CD4-positive, alpha-beta T cell treated with Interleukin-12 subunit alpha and Interleukin-12 subunit beta, for 1 hour (primary cell): ENCODE data around the gene RSPH6A.
"Not testable (repeated sequence)": the region's sequence is repeated elsewhere in the genome, so short reads cannot be mapped to it uniquely, and the experiment has no call there.

Experiments
- DNase-seq: peaks from one replicate; pipeline ENCODE4 v3.0.0-alpha.2; 2020

Gene RSPH6A

DNA sequence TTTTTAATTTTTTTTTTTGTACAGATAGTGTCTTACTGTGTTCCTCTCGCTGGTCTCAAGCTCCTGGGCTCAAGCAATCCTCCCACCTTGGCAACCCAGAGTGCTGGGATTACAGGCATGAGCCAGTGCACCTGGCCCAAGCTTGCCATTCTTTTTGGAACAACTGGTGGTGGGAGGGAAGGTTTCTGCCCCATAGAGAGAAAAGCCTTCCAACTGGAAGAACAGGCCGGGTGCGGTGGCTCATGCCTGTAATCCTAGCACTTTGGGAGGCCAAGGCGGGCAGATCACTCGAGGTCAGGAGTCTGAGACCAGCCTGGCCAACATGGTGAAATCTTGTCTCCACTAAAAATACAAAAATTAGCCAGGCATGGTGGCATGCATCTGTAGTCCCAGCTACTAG lies 15.6 kb downstream of the RSPH6A start:
- DNase-seq, result not testable (repeated sequence)

DNA sequence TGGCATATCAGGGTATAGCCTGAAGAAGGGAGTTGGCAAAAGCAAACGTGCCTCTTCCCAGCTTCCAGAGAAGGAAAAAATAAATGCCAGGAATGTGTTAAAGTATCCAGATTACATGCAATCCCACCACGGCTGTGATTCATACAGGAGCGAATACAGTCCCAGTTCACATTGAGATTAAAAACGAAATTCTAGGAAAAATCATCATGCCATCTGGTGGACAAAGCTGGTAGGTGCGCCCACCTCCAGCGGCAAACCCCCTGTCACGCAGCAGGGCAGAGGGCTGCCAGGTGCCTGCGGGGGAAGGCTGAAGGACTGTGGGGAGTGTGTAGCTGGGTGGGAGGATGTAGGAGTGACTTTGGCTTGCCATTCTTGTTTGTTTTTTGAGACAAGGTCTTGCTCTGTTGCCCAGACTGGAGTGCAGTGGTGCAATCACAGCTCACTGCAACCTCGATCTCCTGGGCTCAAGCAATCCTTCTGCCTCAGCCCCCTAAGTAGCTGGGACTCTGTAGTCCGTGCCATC lies 16.1 kb downstream of the RSPH6A start:
- peak; percentile 73 for DNase-seq

DNA sequence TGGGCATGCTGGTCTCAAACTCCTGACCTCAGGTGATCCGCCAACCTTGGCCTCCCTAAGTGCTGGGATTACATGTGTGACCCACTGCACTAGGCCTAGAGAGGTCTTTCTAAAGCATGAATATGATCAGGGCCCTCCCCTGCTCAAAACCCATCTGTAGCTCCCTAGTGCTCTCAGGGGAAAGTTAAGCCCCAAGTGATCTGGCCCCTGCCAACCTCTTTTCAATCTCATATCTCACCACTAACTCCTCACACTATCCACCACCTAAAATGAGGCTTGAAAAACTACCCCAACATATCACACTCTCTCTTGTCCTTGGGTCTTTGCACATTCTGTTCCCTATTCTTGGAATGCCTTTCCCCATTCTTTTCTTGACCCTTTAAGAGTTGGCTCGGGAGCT lies 20.5 kb downstream of the RSPH6A start:
- no peak for DNase-seq

DNA sequence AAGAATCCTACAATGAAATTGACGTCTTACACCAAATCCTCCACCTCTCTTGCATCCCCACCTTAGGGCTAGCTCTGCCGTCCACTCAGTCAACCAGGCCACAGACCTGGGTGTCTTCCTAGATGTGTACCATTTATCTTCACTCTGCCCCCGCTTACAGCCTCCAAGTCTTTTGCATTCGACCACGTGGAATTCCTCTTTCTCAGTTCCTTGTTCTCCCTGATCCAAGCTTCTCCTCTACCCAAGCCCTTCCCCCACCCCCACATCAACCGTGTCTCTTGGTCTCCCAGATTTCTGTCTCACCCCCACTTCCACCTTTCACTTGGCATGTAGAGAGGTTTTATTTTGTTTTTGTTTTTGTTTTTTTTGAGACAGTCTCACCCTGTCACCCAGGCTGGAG lies 21.2 kb downstream of the RSPH6A start:
- no peak for DNase-seq

DNA sequence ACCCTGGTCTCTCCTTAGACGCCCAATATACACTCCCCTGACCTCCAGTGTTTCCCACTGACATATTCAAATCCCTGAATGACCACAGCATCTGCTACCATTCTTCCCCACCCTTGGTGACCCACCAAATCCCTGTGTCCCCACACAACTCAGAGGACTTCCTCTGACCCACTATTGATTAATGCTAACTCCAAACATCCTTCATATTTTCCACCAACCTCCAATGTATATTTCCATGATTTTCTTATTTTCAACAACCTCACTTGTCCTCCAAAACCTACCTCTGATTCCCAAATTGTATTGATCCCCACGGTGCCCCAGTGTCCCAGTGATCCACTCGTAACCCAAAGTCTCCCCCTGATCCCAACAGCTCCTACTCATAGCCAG lies 21.9 kb downstream of the RSPH6A start:
- no peak for DNase-seq

DNA sequence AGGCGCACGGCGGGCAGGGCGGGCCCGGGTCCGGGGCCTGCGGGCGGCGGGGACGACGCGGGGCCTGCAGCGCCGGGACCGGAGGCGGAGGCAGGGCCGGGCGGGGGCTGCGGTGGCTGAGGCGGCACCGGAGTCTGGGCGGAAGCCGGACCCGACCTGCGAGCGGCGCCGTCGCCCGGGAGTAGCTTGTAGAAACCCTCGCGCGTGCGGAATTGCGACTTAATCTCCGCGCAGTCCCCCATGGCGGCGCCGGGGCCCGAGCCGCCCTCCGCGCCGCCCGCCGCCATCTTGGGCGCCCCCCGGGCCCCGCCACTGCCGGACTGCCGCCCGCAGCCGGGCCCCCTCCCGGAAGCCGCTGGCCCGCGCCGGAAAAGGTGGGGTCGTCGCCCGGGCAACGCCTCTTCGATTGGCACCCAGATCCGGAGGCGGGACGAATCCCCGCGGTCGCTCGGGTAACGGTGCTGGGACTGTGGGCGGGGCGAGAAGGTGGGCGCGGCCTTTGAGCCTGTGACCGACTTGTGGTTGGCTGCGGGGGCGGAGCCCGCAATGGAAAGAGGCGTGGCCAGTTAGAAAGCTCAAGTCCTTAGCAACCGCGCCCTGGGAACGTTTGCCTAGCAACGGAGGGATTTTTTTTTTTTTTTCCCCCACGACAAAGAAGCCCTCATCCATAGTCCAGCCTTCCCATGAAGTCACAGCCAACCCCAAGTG lies 22.5 kb downstream of the RSPH6A start, which contains the start of gene DMWD:
DMWD (minus strand) TSS at position 376 of the 708 bp plus-strand sequence; CDS start at position 287, 89 bp downstream.
- peak; percentile 100 for DNase-seq

DNA sequence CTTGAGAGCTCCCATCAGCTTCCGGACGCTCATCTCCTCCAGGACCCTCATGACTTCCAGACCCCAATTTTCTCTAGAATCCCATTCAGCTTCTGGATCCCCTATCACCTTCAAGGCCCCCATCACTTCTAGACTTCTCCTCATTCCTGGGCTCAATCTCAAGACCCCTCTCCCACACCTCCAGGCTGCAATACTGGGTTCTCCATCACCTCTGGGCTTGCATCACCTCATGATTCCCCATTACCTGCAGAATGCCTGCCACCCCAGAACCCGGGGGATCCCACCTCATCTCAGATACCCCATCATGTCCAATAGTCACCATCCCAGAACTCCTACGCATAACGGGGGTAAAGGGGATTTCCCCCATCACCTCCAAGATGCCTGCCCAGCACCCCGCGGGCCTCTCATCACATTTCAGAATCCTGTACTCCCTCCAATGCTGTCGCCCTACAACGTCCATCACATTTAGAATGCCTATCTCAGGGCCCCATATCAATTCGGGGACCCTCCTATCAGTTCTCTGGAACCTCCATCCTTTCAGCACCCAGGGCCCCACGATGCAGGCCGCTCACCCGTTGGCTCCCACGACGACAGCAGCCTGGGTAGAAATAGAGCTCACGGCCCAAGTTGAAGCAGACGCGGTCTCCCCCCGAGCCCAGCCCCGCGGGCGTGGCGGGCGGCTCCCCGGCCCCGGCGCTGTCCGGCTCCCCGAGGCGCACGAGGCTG lies 23.2 kb downstream of the RSPH6A start:
- peak; percentile 23 for DNase-seq

DNA sequence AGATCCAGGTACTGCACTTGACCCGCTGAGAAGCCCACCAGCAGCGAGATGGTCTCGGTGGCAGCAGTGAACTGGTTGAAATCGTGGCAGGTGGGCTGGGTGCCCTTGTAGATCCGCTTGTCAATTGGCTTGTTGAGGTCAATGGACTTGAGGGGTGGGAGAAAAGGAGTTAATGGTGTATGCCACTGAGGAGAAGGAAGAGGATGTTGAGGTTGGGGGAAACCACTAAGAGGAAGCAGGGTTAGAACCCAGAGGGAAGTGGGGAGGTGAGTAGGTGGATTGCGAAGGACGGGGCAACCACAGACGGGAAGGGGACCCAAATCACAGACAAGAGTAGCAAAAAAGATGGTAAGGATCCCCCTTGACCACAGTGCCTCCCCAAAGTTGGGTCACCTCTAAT lies 24.2 kb downstream of the RSPH6A start:
- DNase-seq, result peak; percentile 62

DNA sequence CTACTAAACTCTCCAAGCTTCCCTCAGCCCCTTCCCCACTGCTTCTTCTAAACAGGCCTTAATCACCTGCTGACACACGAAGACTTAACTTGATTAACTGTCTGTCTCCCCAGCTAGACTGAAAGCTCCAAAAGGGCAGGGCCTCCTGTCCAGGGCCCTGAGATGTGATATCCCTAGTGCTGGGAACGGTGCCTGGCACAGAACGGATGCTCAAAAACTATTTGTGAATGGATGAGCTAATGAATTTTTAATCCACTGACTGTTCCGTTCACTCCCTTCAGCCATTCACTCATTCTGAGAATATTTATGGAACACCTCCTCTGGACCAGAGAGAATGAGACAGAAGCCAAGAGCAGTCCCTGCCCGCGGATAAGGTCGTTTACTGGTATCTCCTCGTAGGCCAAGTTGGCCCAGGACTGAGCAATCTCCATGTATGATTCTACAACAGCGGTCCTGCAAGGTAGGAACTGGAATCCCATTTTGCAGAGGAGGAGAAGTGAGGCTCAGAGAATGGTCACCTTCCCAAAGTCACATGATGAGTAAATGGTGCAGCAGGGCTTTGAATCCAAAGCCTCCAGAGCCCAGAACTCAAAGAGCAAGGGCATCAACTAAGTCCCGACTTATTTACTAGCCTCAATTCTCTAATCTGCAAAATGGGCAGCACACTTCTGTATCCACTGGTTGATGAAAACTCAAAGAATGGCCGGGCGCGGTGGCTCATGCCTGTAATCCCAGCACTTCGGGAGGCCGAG lies 25.9 kb downstream of the RSPH6A start:
- DNase-seq, result no peak

DNA sequence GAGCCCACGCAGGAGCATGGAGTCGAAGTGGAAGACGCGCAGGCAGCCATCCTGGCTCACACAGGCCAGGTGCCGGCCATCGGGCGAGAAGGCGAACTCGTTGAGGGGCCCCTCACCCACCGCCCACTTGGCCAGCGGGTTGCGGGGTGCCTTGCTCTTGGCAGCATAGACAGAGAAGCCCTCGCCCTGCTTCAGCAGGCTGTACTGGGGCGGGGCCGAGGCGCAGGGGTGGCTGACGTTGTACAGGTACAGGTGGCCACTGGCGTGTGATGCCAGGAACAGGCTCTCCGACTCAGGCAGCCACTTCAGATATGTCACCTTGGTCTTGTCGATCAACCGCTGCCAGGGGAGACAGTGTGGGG lies 28.6 kb downstream of the RSPH6A start:
- DNase-seq, result no peak

DNA sequence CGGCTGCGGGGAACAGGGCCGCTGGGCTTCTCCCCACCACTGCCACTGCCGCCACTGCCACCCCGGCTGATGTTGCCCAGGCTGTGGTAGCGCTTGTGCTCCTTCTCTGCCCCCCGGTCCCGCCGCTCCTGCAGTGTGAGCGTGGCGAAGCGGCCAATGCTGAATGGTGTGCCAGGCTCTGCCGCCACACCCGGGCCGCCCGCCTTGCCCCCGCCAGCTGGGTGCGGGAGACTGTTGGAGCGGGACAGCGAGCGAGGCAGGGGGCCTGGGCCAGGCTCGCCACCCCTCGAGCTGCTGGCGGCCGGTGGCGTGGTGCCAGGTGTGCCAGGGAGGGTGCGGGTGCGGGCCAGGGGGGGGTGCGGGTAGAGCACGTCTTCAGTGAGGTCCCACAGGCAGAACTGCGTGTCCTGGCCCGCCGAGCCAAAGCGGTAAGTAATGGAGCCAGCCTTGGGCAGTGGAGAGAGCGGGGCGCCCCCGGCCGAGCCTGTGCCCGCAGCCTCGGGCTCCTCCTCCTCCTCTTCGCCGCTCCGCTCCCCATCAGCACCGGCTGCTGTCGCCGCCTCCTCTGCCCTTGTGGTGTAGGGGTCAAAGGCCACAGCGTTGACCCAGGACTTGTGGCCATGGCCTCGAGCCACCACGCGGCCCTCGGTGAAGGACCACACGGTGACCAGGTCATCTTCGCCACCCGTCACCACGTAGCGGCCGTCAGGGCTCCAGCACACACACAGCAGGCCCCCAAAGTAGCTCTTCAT lies 29.2 kb downstream of the RSPH6A start:
- no peak for DNase-seq

DNA sequence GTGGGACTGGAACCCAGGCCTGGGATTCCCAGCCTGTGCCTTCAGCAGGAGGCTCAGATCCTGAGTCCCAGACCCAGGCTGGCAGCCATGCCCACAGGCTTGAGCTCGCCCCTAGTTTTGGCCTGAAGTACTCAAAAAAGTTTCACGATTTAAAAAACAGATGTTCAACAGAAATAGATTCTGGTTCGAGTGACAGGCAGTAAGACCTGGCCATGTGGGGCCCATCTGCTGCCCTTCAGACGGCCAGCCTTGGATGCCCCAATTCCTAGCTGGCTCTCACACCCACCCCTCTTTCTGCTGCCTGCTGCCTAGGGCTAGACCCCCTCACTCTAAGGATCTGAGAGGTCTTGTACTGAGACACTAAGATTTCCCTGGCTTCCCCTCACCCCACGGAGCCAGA lies 30.0 kb downstream of the RSPH6A start:
- DNase-seq, result no peak

DNA sequence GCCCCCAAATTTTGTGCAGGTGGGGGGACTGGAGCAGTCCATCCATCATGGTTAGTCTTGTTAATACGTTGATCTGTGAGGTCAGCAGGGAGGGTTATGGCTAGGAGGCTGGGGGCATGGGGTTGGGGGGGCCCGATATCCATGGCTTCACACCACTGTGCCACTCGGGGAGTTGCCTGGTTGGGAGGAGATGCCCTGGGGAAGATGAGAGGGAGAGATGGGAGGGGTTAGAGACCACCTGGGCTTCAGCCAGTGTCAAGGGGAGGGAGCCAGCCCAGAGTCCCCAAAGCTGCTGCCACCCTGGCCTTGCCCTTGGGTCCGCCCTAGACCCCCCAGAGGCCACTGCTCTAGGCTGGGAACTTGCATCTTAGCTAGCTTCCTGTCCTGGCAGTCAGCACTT lies 31.0 kb downstream of the RSPH6A start:
- DNase-seq, result no peak

DNA sequence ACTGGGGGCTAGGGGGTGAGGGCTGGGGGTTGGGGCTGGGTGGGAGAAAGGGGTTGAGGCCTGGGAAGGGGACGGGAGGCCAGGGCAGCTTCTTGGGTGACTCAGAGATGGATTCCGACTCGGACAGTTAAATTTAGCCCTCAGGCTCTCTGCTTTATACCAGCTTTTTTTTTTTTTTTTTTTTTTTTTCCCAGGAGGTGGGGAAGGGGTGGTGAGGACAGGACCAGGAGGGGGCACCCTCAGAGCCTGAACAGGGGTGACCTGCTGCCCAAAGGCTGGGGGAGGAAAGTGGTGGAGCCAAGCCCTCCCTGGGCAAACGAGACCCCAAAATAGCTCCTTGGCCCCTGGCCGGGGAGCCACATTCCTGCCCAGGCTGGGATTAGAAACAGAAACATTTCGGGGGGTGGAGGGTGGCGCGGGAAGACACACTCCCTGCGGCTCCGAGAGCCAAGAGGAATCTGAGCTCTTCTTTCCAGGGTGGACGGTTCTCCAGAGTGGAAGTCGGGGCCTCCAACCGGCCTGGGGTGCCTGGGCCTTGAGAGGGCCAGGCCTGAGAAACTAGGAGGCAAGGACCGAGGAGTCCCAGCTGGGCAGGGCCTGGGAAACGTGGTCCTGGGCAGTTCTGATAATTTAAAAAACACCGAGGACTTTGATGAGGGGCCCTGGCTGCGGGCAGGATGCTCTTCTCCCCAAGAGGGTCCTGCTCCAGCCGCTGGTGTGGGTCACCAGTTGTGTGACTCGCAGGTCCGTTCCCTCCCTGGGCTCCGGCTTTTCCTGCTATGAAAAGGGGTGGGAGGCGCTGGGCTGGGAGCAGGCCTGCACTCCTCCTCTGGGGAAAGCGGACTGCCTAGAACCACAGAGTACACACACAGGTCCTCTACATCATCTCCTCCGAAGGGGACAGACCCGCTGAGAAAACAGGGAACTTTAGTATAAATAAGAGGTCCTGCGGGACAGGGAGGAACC lies 32.0 kb downstream of the RSPH6A start:
- DNase-seq, result no peak

DNA sequence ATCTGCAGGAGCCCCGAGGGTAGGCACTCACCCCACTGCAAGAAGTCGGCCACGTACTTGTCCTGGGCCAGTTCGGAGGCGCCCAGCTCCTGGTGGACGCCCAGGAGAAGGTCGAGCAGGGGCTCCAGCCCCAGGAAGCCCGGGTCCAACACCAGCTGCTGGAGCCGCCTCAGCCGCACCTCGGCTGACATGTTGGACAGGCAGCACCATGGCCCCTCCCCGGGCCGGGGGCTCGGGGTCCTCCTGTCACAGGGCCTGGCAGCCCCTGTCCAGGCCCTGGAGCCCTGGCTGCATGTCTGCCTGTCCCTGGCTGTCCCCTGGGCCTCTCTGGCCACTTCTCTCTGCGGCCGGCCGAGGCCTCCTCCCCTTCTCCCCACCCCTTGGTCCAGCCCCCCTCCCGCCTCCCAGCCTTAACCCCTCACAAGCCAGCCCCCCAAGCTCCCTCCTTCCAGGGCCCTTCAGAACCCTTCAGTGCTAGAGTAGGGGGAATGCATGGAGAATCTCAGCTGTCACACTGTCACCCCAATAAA lies 32.9 kb downstream of the RSPH6A start, which contains the start of gene DMPK:
DMPK (minus strand) TSS at position 329 of the 530 bp plus-strand sequence; CDS start at position 191, 138 bp downstream.
- DNase-seq, result no peak

DNA sequence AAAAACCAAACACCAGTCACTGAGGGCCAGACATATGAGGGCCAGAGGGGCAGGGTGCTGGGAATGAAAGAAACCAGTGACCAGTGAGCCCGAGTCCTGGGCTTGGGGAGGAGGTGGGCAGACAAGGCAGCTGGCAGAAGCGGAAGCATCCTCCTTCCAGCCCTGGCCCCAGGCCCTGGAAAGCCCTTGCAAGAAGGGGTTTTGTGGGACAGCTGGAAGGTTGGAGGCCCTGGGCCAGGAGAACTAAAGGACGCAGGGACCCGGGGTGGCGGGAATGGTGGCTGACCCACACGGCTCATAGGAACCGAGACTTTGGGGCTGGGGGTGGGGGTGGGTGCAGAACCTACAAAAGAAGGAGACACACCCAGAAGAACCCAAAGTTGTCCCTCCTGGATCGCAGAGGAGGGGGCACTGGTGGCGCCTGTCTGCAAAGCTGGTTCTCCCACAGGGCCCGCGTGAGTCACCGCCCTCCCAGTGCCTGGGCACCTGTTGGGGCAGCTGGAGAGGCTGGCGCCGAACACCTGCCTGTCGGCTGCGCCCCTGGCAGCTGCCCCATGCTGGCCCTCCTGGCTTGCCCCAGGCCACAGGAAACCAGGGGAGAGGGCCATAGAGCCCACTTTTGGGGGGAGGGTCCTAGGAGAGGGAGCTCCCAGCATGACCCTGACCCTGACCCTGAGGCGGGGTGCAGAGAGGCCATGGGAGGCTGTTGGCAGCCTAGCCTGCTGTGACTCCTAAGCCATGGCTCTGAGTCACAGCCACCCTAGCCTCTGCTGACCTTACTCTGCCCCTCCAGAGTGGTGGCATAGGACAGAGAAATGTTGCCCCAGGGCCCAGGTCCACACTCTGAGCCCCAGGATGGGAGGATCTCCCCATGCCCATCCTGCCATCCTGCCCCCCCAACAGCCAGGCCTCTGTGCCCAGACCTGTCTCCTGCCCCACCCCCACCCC lies 33.6 kb downstream of the RSPH6A start:
- DNase-seq, result no peak

DNA sequence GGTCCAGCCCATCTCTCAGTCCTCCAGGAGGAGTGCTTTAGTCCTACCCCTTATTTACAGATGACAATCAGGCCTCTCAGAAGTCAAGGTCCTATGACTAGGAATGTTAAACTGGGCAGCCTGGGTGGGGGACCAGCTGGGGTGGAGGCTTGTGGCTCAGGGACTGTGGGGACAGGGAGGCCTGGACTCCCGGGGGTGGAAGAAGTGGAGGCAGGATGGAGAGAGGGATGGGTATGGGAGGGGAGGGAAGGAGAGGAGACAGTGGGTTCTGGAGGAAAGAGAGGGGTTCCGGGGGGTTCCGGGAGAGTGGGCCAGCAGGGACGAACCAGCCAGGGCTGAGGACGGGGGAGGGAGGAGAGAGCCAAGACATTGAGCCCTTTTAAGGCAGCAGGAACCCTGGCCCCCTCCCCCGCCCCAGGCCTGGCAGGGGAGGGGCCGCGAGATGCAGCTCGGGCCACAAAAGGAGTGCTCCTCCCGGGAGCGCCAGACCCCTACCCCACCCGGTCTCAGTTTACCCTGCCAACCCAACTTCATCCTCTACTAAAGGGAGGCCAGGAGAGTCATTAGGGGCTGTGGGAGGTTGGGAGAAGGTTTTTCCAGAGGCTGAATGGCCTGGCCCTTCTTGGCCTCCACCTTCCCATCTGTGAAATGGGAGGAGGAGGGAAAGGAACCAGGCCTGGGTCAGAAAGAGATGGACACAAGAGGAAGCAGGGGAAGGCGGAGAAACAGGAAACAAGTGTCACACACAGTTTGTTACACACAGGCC lies 34.5 kb downstream of the RSPH6A start:
- no peak for DNase-seq

DNA sequence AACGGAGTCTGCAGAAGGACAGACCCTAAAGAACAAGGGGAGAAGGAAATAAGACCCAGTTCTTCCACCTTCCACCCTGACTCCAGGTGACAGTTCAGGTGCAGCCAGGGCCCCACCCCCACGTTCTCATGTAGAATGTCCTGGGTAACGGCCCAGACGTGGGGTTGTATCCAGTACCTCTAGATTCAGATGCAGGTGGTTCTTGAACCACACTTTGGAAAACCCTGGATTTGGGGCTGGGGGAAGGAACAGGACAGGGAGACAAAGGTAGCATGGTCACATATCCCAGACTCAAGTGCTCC lies 35.0 kb downstream of the RSPH6A start:
- DNase-seq, result no peak
